ENCODE data around the gene ST8SIA6. TPM values are rescaled to one million over a fixed set of nuclear protein-coding genes. Genes with fewer than 3 reads are reported as not detected.

ST8SIA6 gene
- total RNA-seq, 4 donors from 2014 or later = not detected

GRCh38 chr10:17366705-17367104 lies 87.7 kb downstream of the ST8SIA6 start:
- Histone ChIP-seq H3K27ac (no peak overlapping the region), H3K9me3 (no peaks in the 10 kb centered on the region), H3K4me1 (no peaks in the 10 kb centered on the region), H3K36me3 (no peaks in the 10 kb centered on the region), H3K27me3 (no peaks in the 10 kb centered on the region), H3K4me3 (no peak overlapping the region)
- DNase-seq = no peak
- TF ChIP-seq POLR2A (IDR thresholded peaks at IDR 0.05) = no peak
- TF ChIP-seq, protein P1, sequence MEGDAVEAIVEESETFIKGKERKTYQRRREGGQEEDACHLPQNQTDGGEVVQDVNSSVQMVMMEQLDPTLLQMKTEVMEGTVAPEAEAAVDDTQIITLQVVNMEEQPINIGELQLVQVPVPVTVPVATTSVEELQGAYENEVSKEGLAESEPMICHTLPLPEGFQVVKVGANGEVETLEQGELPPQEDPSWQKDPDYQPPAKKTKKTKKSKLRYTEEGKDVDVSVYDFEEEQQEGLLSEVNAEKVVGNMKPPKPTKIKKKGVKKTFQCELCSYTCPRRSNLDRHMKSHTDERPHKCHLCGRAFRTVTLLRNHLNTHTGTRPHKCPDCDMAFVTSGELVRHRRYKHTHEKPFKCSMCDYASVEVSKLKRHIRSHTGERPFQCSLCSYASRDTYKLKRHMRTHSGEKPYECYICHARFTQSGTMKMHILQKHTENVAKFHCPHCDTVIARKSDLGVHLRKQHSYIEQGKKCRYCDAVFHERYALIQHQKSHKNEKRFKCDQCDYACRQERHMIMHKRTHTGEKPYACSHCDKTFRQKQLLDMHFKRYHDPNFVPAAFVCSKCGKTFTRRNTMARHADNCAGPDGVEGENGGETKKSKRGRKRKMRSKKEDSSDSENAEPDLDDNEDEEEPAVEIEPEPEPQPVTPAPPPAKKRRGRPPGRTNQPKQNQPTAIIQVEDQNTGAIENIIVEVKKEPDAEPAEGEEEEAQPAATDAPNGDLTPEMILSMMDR (IDR thresholded peaks at IDR 0.05) = no peak

GRCh38 chr10:17365402-17365801 lies 89.0 kb downstream of the ST8SIA6 start:
- H3K36me3 ChIP-seq = no peaks in the 10 kb centered on the region
- DNase-seq = no peak
- H3K4me3 ChIP-seq = no peak overlapping the region
- no peak overlapping the region for H3K27ac ChIP-seq
- TF ChIP-seq, protein P1 (IDR thresholded peaks at IDR 0.05) = no peak
- no peak for TF ChIP-seq POLR2A (IDR thresholded peaks at IDR 0.05)
- H3K4me1 ChIP-seq = no peaks in the 10 kb centered on the region
- no peaks in the 10 kb centered on the region for H3K9me3 ChIP-seq
- no peaks in the 10 kb centered on the region for H3K27me3 ChIP-seq

GRCh38 chr10:17358461-17358860 lies 95.9 kb downstream of the ST8SIA6 start:
- Histone ChIP-seq H3K27ac (no peak overlapping the region), H3K27me3 (no peaks in the 10 kb centered on the region), H3K4me1 (no peaks in the 10 kb centered on the region), H3K9me3 (no peaks in the 10 kb centered on the region), H3K36me3 (no peaks in the 10 kb centered on the region), H3K4me3 (no peak overlapping the region)
- TF ChIP-seq POLR2A (IDR thresholded peaks at IDR 0.05) = no peak
- TF ChIP-seq, protein P1 (IDR thresholded peaks at IDR 0.05) = no peak
- no peak for DNase-seq

GRCh38 chr10:17357781-17358180 lies 96.6 kb downstream of the ST8SIA6 start:
- no peaks in the 10 kb centered on the region for H3K27me3 ChIP-seq
- no peak overlapping the region for H3K27ac ChIP-seq
- no peaks in the 10 kb centered on the region for H3K4me1 ChIP-seq
- TF ChIP-seq, protein P1 (IDR thresholded peaks at IDR 0.05) = no peak
- no peak for TF ChIP-seq POLR2A (IDR thresholded peaks at IDR 0.05)
- no peak for DNase-seq
- no peaks in the 10 kb centered on the region for H3K9me3 ChIP-seq
- H3K4me3 ChIP-seq = no peak overlapping the region
- H3K36me3 ChIP-seq = no peaks in the 10 kb centered on the region

GRCh38 chr10:17356820-17357219 lies 97.6 kb downstream of the ST8SIA6 start:
- no peak for TF ChIP-seq POLR2A (IDR thresholded peaks at IDR 0.05)
- DNase-seq = no peak
- Histone ChIP-seq H3K4me1 (no peaks in the 10 kb centered on the region), H3K27ac (no peak overlapping the region), H3K27me3 (no peaks in the 10 kb centered on the region), H3K36me3 (no peaks in the 10 kb centered on the region), H3K9me3 (no peaks in the 10 kb centered on the region), H3K4me3 (no peak overlapping the region)

- no peaks in the 10 kb centered on the region for H3K9me3 ChIP-seq
- TF ChIP-seq POLR2A (IDR thresholded peaks at IDR 0.05) = no peak
- TF ChIP-seq, protein P1 (IDR thresholded peaks at IDR 0.05) = no peak
- no peak overlapping the region for H3K27ac ChIP-seq
- no peaks in the 10 kb centered on the region for H3K36me3 ChIP-seq
- no peaks in the 10 kb centered on the region for H3K4me1 ChIP-seq
- no peak for DNase-seq
- H3K27me3 ChIP-seq = no peaks in the 10 kb centered on the region
- no peak overlapping the region for H3K4me3 ChIP-seq
Measured at GRCh38 chr10:17354781-17355180, 99.6 kb downstream of the ST8SIA6 start.
